CD14-positive monocyte (primary cell): ENCODE results near the gene C2orf66. TPM values are rescaled to one million over a fixed set of nuclear protein-coding genes. Genes with fewer than 3 reads are reported as not detected.

Source experiments
- DNase-seq, 3 donors: peaks; one replicate each; pipeline ENCODE4 v3.0.0-alpha.2; 2011 to 2022
- H2AFZ ChIP-seq: 2 replicates; pipeline ENCODE4 v1.6.0; 2012; ENCODE audit warnings: mild to moderate bottlenecking, low read depth, low read length, inconsistent platforms; ENCODE audit not compliant: insufficient read depth, poor library complexity, severe bottlenecking
- H3K27ac ChIP-seq, 2 donors: 1 replicate in 1 of 2; 2 replicates in 1 of 2; pipeline ENCODE4 v1.5.1; 2012 to 2013; ENCODE audit warnings: low read length in 2 of 2, control low read depth in 1 of 2, inconsistent platforms in 1 of 2, low read depth in 1 of 2, mild to moderate bottlenecking in 1 of 2
- H3K27me3 ChIP-seq, 2 donors: one replicate each; pipeline versions ENCODE4 v1.6.0 to v1.6.1; 2011 to 2013; ENCODE audit warnings: low read length in 2 of 2; ENCODE audit not compliant: control insufficient read depth in 2 of 2, insufficient read depth in 2 of 2
- H3K36me3 ChIP-seq, 2 donors: replicated peaks in 1 of 2; 1 replicate in 1 of 2; 2 replicates in 1 of 2; pipeline versions ENCODE4 v1.5.1 to v1.6.1; 2012 to 2013; ENCODE audit warnings: low read length in 2 of 2, control low read depth in 1 of 2, inconsistent platforms in 1 of 2, mild to moderate bottlenecking in 1 of 2; ENCODE audit not compliant: insufficient read depth in 2 of 2, control insufficient read depth in 1 of 2
- H3K4me1 ChIP-seq, 2 donors: 1 replicate in 1 of 2; 2 replicates in 1 of 2; pipeline versions ENCODE4 v1.5.1 to v1.6.1; 2012 to 2013; ENCODE audit warnings: low read length in 2 of 2, control low read depth in 1 of 2, inconsistent platforms in 1 of 2, mild to moderate bottlenecking in 1 of 2, moderate library complexity in 1 of 2; ENCODE audit not compliant: insufficient read depth in 2 of 2, control insufficient read depth in 1 of 2
- H3K4me2 ChIP-seq: replicated peaks from 2 replicates; pipeline ENCODE3; 2012; ENCODE audit warnings: low read length, moderate library complexity, mild to moderate bottlenecking; ENCODE audit not compliant: poor library complexity, severe bottlenecking; ENCODE audit errors: extremely low read depth
- H3K4me3 ChIP-seq, 3 experiments: fragments of 200-600 bp in 1 of 3; sonication (generic) in 1 of 3; replicated peaks in 1 of 3; 1 replicate in 2 of 3; 2 replicates in 1 of 3; pipeline ENCODE4 v1.5.1; 2011 to 2013; ENCODE audit warnings: low read length in 3 of 3, mild to moderate bottlenecking in 3 of 3, control low read depth in 2 of 3, low read depth in 2 of 3, inconsistent platforms in 1 of 3, moderate library complexity in 1 of 3
- H3K79me2 ChIP-seq: 2 replicates; pipeline ENCODE4 v1.6.0; 2012; ENCODE audit warnings: mild to moderate bottlenecking, control low read depth, inconsistent platforms, low read length, moderate library complexity; ENCODE audit not compliant: insufficient read depth
- H3K9ac ChIP-seq: 2 replicates; pipeline ENCODE4 v1.6.0; 2017; ENCODE audit warnings: low read length, mild to moderate bottlenecking; ENCODE audit not compliant: insufficient read depth, poor library complexity, severe bottlenecking
- H3K9me3 ChIP-seq, 2 donors: replicated peaks in 1 of 2; 1 replicate in 1 of 2; 2 replicates in 1 of 2; pipeline versions ENCODE4 v1.5.1 to v1.6.1; 2012 to 2013; ENCODE audit warnings: low read length in 2 of 2, control low read depth in 1 of 2; ENCODE audit not compliant: control insufficient read depth in 1 of 2, insufficient read depth in 1 of 2
- H4K20me1 ChIP-seq: 2 replicates; pipeline ENCODE4 v1.6.0; 2012; ENCODE audit warnings: mild to moderate bottlenecking, low read length, control low read depth, moderate library complexity; ENCODE audit not compliant: insufficient read depth
- H3K27ac Mint-ChIP-seq, 7 donors: one replicate each; pipeline ENCODE4 v1.8.0; 2020; ENCODE audit warnings: mild to moderate bottlenecking in 7 of 7, mixed read lengths in 7 of 7, moderate library complexity in 6 of 7, inconsistent platforms in 2 of 7
- H3K27me3 Mint-ChIP-seq, 3 donors: one replicate each; pipeline ENCODE4 v1.8.0; 2021 to 2022; ENCODE audit warnings: low read depth in 3 of 3, mild to moderate bottlenecking in 3 of 3, mixed read lengths in 3 of 3, moderate library complexity in 3 of 3, inconsistent platforms in 1 of 3
- H3K36me3 Mint-ChIP-seq, 2 donors: one replicate each; pipeline ENCODE4 v1.8.0; 2020; ENCODE audit warnings: mixed read lengths in 2 of 2, inconsistent platforms in 1 of 2, mild to moderate bottlenecking in 1 of 2
- H3K4me1 Mint-ChIP-seq: one replicate; pipeline ENCODE4 v1.8.0; 2020; ENCODE audit warnings: mild to moderate bottlenecking, mixed read lengths
- H3K4me3 Mint-ChIP-seq, 2 donors: one replicate each; pipeline ENCODE4 v1.8.0; 2020; ENCODE audit warnings: mild to moderate bottlenecking in 2 of 2, mixed read lengths in 2 of 2, moderate library complexity in 1 of 2
- H3K9me3 Mint-ChIP-seq, 7 donors: one replicate each; pipeline ENCODE4 v1.8.0; 2020 to 2022; ENCODE audit warnings: mixed read lengths in 7 of 7, mild to moderate bottlenecking in 6 of 7, moderate library complexity in 6 of 7, inconsistent platforms in 2 of 7
- CTCF ChIP-seq: fragments of 200-600 bp; IDR thresholded peaks from one replicate; pipeline ENCODE4 v1.8.0; 2022; ENCODE audit warnings: antibody characterized with exemption, mild to moderate bottlenecking
- WGBS: methylation state at CpG from one replicate; pipeline ENCODE4 v1.1.5; 2013; ENCODE audit warnings: missing lambda C conversion rate; ENCODE audit not compliant: insufficient coverage; 5-methylcytosine and 5-hydroxymethylcytosine counted together
- intact Hi-C, 2 donors: fragments of 100-400 bp; cut with micrococcal nuclease; formaldehyde crosslinking; loops; one replicate each; pipeline versions ENCODE4 v1.15.0 to v1.15.1; 2023
- polyA plus RNA-seq, 3 donors: library from polyadenylated mRNA; depleted of rRNA in 1 of 3; unstranded in 2 of 3; stranded (reverse) in 1 of 3; fragments of 300-500 nt in 2 of 3; fragments of >200 nt in 1 of 3; fragmentation: Illumina TruSeq in 2 of 3; gene quantifications; 1 replicate in 2 of 3; 2 replicates in 1 of 3; pipeline ENCODE4 v1.2.3, GENCODE V29; 2012 to 2021

C2orf66 gene
- polyA plus RNA-seq, 3 donors: not detected

GRCh38 chr2:196823750-196824522 is 14.8 kb upstream of the C2orf66 start:
- Histone ChIP-seq H2AFZ (no peak overlapping the region), H3K36me3 (no peaks in the 10 kb centered on the region), H3K27ac (no peak overlapping the region), H3K79me2 (no peaks in the 10 kb centered on the region), H3K4me2 (no peak overlapping the region), H3K9ac (no peak overlapping the region), H3K9me3 (peaks cover under 1 to 4% of the 10 kb centered on the region in 2 donors), H3K4me3 (no peak overlapping the region), H3K27me3 (no peaks in the 10 kb centered on the region), H4K20me1 (no peaks in the 10 kb centered on the region), H3K4me1 (no peaks in the 10 kb centered on the region)
- H3K27ac Mint-ChIP-seq: no peak overlapping the region
- TF ChIP-seq CTCF: no peak
- H3K4me3 Mint-ChIP-seq: no peak overlapping the region
- DNase-seq: no peak
- intact Hi-C loops: no loop called here
- H3K4me1 Mint-ChIP-seq: no peaks in the 10 kb centered on the region
- no peaks in the 10 kb centered on the region for H3K36me3 Mint-ChIP-seq
- H3K9me3 Mint-ChIP-seq: peaks cover 4 to 10% (median 7%) of the 10 kb centered on the region in 7 donors
- H3K27me3 Mint-ChIP-seq: peaks cover 4 to 8% (median 4%) of the 10 kb centered on the region in 3 donors

GRCh38 chr2:196821195-196821594 is 12.0 kb upstream of the C2orf66 start:
- Histone ChIP-seq H3K4me3 (no peak overlapping the region), H3K79me2 (no peaks in the 10 kb centered on the region), H2AFZ (no peak overlapping the region), H3K27me3 (no peaks in the 10 kb centered on the region), H3K9ac (no peak overlapping the region), H3K9me3 (peaks cover 23% of the 10 kb centered on the region in 2 donors), H3K27ac (no peak overlapping the region), H3K4me2 (no peak overlapping the region), H3K4me1 (no peaks in the 10 kb centered on the region), H4K20me1 (no peaks in the 10 kb centered on the region), H3K36me3 (no peaks in the 10 kb centered on the region)
- H3K36me3 Mint-ChIP-seq: no peaks in the 10 kb centered on the region
- H3K27ac Mint-ChIP-seq: no peak overlapping the region
- WGBS: no CpG with 5 or more reads among the region's 1 CpG
- intact Hi-C loops: no loop called here
- no peaks in the 10 kb centered on the region for H3K4me1 Mint-ChIP-seq
- TF ChIP-seq CTCF: no peak
- no peak for DNase-seq
- peaks cover 18 to 34% (median 29%) of the 10 kb centered on the region in 7 donors for H3K9me3 Mint-ChIP-seq
- H3K4me3 Mint-ChIP-seq: no peak overlapping the region
- H3K27me3 Mint-ChIP-seq: peaks cover 0 to 6% (median 3%) of the 10 kb centered on the region in 3 donors
